Nephron progenitor cell (in vitro differentiated cells): ENCODE data around the gene RIBC2.

ENCODE experiments used
- DNase-seq: peaks from one replicate; pipeline ENCODE4 v3.0.0; 2021
- H3K27ac Mint-ChIP-seq: 2 replicates; pipeline ENCODE4 v1.8.0; 2021; ENCODE audit warnings: mild to moderate bottlenecking, moderate library complexity, mixed read lengths
- H3K27me3 Mint-ChIP-seq: 2 replicates; pipeline ENCODE4 v1.8.0; 2021; ENCODE audit warnings: mild to moderate bottlenecking, low read depth, mixed read lengths; ENCODE audit not compliant: poor library complexity
- H3K36me3 Mint-ChIP-seq: 2 replicates; pipeline ENCODE4 v1.8.0; 2021; ENCODE audit warnings: low read depth, mixed read lengths
- H3K4me1 Mint-ChIP-seq: 2 replicates; pipeline ENCODE4 v1.8.0; 2021; ENCODE audit warnings: mixed read lengths
- H3K4me3 Mint-ChIP-seq: 2 replicates; pipeline ENCODE4 v1.8.0; 2021; ENCODE audit warnings: mild to moderate bottlenecking, moderate library complexity, mixed read lengths
- H3K9me3 Mint-ChIP-seq: 2 replicates; pipeline ENCODE4 v1.8.0; 2021; ENCODE audit warnings: mild to moderate bottlenecking, moderate library complexity, mixed read lengths
- TF ChIP-seq, protein P1 (sequence below): fragments of 200-600 bp; sonication (generic); IDR thresholded peaks from 2 replicates; pipeline ENCODE4 v1.5.0; 2021; ENCODE audit warnings: antibody characterized with exemption

Gene RIBC2

DNA sequence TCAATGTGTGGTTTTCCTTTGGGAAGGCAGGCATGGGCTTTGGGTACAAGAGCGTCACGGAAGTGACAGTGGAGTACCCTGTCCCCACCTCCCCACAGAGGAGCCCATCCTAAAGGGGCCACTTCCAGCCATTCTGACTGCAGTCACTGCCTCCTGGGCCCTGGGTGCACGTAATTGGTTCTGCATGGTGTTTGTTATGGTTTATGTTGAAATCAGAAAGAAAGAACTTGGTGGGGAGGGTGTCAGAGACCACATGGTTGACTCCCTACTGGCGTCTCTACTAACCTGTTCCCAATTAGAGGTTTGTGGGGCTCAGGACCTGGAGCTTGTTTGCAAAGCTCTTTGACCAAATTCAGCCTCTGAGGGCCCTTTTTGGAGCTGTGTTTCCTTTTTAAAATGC is 40.8 kb downstream of the RIBC2 start:
- Mint-ChIP-seq H3K27ac (no peak overlapping the region), H3K36me3 (no peaks in the 10 kb centered on the region), H3K4me1 (peaks cover 49% of the 10 kb centered on the region), H3K9me3 (no peaks in the 10 kb centered on the region), H3K4me3 (no peak overlapping the region), H3K27me3 (peaks cover 7% of the 10 kb centered on the region)
- TF ChIP-seq, protein P1, sequence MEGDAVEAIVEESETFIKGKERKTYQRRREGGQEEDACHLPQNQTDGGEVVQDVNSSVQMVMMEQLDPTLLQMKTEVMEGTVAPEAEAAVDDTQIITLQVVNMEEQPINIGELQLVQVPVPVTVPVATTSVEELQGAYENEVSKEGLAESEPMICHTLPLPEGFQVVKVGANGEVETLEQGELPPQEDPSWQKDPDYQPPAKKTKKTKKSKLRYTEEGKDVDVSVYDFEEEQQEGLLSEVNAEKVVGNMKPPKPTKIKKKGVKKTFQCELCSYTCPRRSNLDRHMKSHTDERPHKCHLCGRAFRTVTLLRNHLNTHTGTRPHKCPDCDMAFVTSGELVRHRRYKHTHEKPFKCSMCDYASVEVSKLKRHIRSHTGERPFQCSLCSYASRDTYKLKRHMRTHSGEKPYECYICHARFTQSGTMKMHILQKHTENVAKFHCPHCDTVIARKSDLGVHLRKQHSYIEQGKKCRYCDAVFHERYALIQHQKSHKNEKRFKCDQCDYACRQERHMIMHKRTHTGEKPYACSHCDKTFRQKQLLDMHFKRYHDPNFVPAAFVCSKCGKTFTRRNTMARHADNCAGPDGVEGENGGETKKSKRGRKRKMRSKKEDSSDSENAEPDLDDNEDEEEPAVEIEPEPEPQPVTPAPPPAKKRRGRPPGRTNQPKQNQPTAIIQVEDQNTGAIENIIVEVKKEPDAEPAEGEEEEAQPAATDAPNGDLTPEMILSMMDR = no peak
- no peak for DNase-seq

DNA sequence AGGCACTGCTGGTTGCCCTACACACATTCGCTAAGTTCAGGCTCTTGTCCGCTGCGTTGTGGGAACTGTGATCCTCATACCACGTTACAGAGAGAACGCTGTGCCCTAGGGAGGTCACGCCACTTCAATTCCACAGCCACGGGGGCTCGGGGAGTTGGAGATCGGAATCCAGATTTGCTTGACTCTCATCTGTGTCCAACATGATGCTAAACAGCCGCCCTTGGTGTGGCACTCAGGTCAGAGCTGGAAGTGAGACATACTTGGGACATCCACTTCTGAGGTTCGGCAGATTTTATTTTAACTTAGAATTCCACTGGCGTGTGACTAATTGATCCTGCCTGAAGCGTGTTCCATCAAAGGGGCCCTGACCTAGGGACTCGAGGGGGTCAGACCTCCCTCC is 41.7 kb downstream of the RIBC2 start:
- no peak overlapping the region for H3K27ac Mint-ChIP-seq
- TF ChIP-seq, protein P1 = no peak
- peaks cover 7% of the 10 kb centered on the region for H3K27me3 Mint-ChIP-seq
- no peak for DNase-seq
- H3K9me3 Mint-ChIP-seq = no peaks in the 10 kb centered on the region
- no peak overlapping the region for H3K4me3 Mint-ChIP-seq
- H3K4me1 Mint-ChIP-seq = peaks cover 49% of the 10 kb centered on the region
- no peaks in the 10 kb centered on the region for H3K36me3 Mint-ChIP-seq

DNA sequence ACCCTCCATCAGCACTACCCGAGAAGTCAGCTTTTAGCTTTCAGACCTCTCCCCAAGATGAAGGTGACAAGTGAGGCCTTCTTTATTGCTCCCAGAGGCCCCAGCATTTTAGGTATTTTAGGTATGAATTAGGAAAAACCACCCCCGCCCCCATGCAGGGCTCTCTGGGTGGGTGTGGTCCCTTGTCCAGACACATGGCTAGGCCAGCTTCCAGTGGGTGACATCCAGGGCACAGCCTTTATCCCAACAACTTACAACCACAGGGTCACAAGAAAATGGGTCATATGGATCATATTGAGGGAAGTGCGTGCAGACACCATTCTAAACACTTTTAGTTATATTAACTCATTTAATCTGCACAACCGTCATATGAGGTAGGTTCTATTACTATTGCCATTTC is 42.1 kb downstream of the RIBC2 start:
- H3K9me3 Mint-ChIP-seq = no peaks in the 10 kb centered on the region
- H3K27ac Mint-ChIP-seq = no peak overlapping the region
- peaks cover 50% of the 10 kb centered on the region for H3K4me1 Mint-ChIP-seq
- no peaks in the 10 kb centered on the region for H3K36me3 Mint-ChIP-seq
- H3K4me3 Mint-ChIP-seq = no peak overlapping the region
- DNase-seq = no peak
- TF ChIP-seq, protein P1 = no peak
- peaks cover 8% of the 10 kb centered on the region for H3K27me3 Mint-ChIP-seq

DNA sequence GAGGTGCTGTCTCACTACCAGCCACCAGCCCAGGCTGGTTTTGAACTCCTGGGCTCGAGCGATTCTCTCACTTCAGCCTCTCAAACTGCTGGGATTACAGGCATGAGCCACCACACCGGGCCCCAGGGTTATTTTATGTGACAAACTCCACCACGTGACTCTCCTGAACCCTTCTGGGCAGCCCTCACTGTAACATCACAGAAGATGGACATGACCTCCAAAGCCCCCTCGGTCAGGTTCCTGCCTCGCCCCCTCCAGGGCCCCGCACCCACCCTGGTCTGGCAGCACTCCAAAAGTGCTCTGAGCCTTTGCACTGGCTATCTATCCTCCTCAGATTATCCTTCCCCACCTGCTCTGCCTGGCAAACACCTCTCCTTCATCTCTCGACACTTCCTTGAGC is 43.3 kb downstream of the RIBC2 start:
- Mint-ChIP-seq H3K27ac (peak overlapping the region; percentile 44), H3K4me3 (no peak overlapping the region), H3K4me1 (peaks cover 46% of the 10 kb centered on the region), H3K36me3 (no peaks in the 10 kb centered on the region), H3K27me3 (peaks cover 6% of the 10 kb centered on the region), H3K9me3 (no peaks in the 10 kb centered on the region)
- TF ChIP-seq, protein P1 = no peak
- DNase-seq = no peak

DNA sequence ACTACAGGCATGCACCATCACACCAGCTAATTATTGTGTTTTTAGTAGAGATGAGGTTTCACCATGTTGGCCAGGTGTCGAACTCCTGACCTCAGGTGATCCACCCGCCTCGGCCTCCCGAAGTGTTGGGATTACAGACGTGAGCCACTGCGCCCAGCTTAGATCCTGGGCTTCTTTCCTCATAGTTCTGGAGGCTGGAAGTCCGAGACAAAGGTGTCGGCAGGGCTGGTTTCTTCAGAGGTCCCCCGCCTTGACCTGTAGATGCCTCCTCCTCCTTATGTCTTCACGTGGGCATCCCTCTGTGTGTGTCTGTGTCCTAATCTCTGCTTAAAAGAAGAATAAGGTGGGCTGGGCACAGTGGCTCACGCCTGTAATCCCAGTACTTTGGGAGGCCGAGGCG is 45.0 kb downstream of the RIBC2 start:
- peaks cover 42% of the 10 kb centered on the region for H3K4me1 Mint-ChIP-seq
- H3K27me3 Mint-ChIP-seq = peaks cover 9% of the 10 kb centered on the region
- TF ChIP-seq, protein P1 = no peak
- DNase-seq = no peak
- H3K27ac Mint-ChIP-seq = no peak overlapping the region
- H3K4me3 Mint-ChIP-seq = no peak overlapping the region
- peaks cover 5% of the 10 kb centered on the region for H3K9me3 Mint-ChIP-seq
- no peaks in the 10 kb centered on the region for H3K36me3 Mint-ChIP-seq

DNA sequence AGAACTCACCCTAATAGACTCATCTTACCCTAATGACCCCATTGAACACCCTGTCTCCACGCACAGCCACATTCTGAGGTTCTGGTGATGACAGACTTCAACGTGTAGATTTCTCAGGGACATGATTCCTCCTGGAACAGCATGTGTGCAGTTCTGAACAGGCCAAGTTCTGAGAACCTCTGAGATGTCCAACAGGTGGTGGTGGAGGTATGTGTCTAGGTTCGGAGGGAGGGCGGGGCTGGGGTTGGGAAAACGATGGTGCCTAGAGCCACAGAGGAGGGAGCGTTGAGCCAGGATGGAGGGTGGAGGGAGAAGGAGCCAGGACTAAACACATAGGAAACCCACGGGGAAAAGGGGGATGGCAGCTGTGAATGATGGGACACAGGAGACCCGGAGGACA is 45.7 kb downstream of the RIBC2 start:
- peaks cover 35% of the 10 kb centered on the region for H3K4me1 Mint-ChIP-seq
- peaks cover 9% of the 10 kb centered on the region for H3K9me3 Mint-ChIP-seq
- H3K27ac Mint-ChIP-seq = no peak overlapping the region
- no peak overlapping the region for H3K4me3 Mint-ChIP-seq
- TF ChIP-seq, protein P1 = no peak
- peaks cover 9% of the 10 kb centered on the region for H3K27me3 Mint-ChIP-seq
- peaks cover 2% of the 10 kb centered on the region for H3K36me3 Mint-ChIP-seq
- no peak for DNase-seq
